Parathyroid adenoma (tissue), 2 donors: ENCODE measurements around the gene NOS2.
"Not testable (repeated sequence)": the region's sequence is repeated elsewhere in the genome, so short reads cannot be mapped to it uniquely, and the experiment has no call there.

Source experiments
- H2AFZ ChIP-seq: fragments of 300-600 bp; sonication (generic); one replicate; pipeline ENCODE4 v1.7.0; 2017; ENCODE audit warnings: antibody characterized with exemption, mild to moderate bottlenecking
- H3K27ac ChIP-seq: fragments of 300-600 bp; sonication (generic); one replicate; pipeline ENCODE4 v1.7.0; 2017
- H3K27me3 ChIP-seq: fragments of 300-600 bp; sonication (generic); one replicate; pipeline ENCODE4 v1.7.0; 2017; ENCODE audit warnings: low read length; ENCODE audit not compliant: control insufficient read depth, insufficient read depth
- H3K36me3 ChIP-seq: fragments of 300-600 bp; sonication (generic); one replicate; pipeline ENCODE4 v1.7.0; 2017; ENCODE audit warnings: low read length; ENCODE audit not compliant: control insufficient read depth, insufficient read depth
- H3K4me1 ChIP-seq: fragments of 300-600 bp; sonication (generic); one replicate; pipeline ENCODE4 v1.7.0; 2017; ENCODE audit warnings: control low read depth
- H3K4me2 ChIP-seq: fragments of 300-600 bp; sonication (generic); one replicate; pipeline ENCODE4 v1.7.0; 2017; ENCODE audit warnings: low read length
- H3K4me3 ChIP-seq: fragments of 300-600 bp; sonication (generic); one replicate; pipeline ENCODE4 v1.7.0; 2017; ENCODE audit warnings: low read depth, low read length
- H3K79me2 ChIP-seq: fragments of 300-600 bp; sonication (generic); one replicate; pipeline ENCODE4 v1.7.0; 2017; ENCODE audit warnings: control low read depth
- H3K9ac ChIP-seq: fragments of 300-600 bp; sonication (generic); one replicate; pipeline ENCODE4 v1.7.0; 2017; ENCODE audit warnings: mild to moderate bottlenecking
- H3K9me3 ChIP-seq: fragments of 300-600 bp; sonication (generic); one replicate; pipeline ENCODE4 v1.7.0; 2017; ENCODE audit warnings: low read length; ENCODE audit not compliant: control insufficient read depth
- CTCF ChIP-seq: fragments of 300-600 bp; sonication (generic); IDR thresholded peaks from one replicate; pipeline ENCODE4 v1.7.0; 2017; ENCODE audit warnings: antibody characterized with exemption, mild to moderate bottlenecking
- donor health status: primary hyperparathyroidism.

The NOS2 gene

GRCh38 chr17:27836651-27837050, 36.3 kb upstream of the NOS2 start:
- no peaks in the 10 kb centered on the region for H3K79me2 ChIP-seq
- no peak overlapping the region for H2AFZ ChIP-seq
- no peaks in the 10 kb centered on the region for H3K4me1 ChIP-seq
- no peak for TF ChIP-seq CTCF
- no peaks in the 10 kb centered on the region for H3K36me3 ChIP-seq
- H3K27ac ChIP-seq = no peak overlapping the region
- no peaks in the 10 kb centered on the region for H3K9me3 ChIP-seq
- no peak overlapping the region for H3K4me2 ChIP-seq
- no peak overlapping the region for H3K4me3 ChIP-seq
- H3K27me3 ChIP-seq = no peaks in the 10 kb centered on the region
- no peak overlapping the region for H3K9ac ChIP-seq

- H3K4me3 ChIP-seq = no peak overlapping the region
- TF ChIP-seq CTCF = no peak
Observed at GRCh38 chr17:27834571-27834970, 34.2 kb upstream of the NOS2 start.

GRCh38 chr17:27832831-27833230, 32.5 kb upstream of the NOS2 start:
- no peaks in the 10 kb centered on the region for H3K27me3 ChIP-seq
- no peak overlapping the region for H3K4me3 ChIP-seq
- no peaks in the 10 kb centered on the region for H3K9me3 ChIP-seq
- TF ChIP-seq CTCF = no peak
- no peaks in the 10 kb centered on the region for H3K4me1 ChIP-seq
- no peaks in the 10 kb centered on the region for H3K36me3 ChIP-seq
- H3K4me2 ChIP-seq = no peak overlapping the region
- no peak overlapping the region for H2AFZ ChIP-seq
- H3K79me2 ChIP-seq = no peaks in the 10 kb centered on the region
- no peak overlapping the region for H3K27ac ChIP-seq
- H3K9ac ChIP-seq = no peak overlapping the region

More at GRCh38 chr17:27834571-27834970, 34.2 kb upstream of the NOS2 start:
- Histone ChIP-seq H3K9me3 (no peaks in the 10 kb centered on the region), H3K79me2 (no peaks in the 10 kb centered on the region), H3K27ac (no peak overlapping the region), H3K4me2 (no peak overlapping the region), H2AFZ (no peak overlapping the region), H3K36me3 (no peaks in the 10 kb centered on the region), H3K27me3 (no peaks in the 10 kb centered on the region), H3K9ac (no peak overlapping the region), H3K4me1 (no peaks in the 10 kb centered on the region)

- H3K9ac ChIP-seq, H3K9me3 ChIP-seq, H3K27ac ChIP-seq, H3K27me3 ChIP-seq, H3K36me3 ChIP-seq, H3K4me3 ChIP-seq, H3K4me1 ChIP-seq, H2AFZ ChIP-seq, H3K79me2 ChIP-seq, H3K4me2 ChIP-seq: not testable (repeated sequence)
Observed at GRCh38 chr17:27829888-27830287, 29.6 kb upstream of the NOS2 start.

GRCh38 chr17:27829143-27829711, 28.9 kb upstream of the NOS2 start:
- not testable (repeated sequence) for H3K27ac ChIP-seq, H3K9ac ChIP-seq, H3K4me3 ChIP-seq, H3K79me2 ChIP-seq, H3K4me1 ChIP-seq, H3K27me3 ChIP-seq, H2AFZ ChIP-seq, H3K36me3 ChIP-seq, H3K4me2 ChIP-seq, H3K9me3 ChIP-seq

GRCh38 chr17:27825459-27825858, 25.1 kb upstream of the NOS2 start:
- H3K4me2 ChIP-seq = no peak overlapping the region
- TF ChIP-seq CTCF = no peak
- H3K4me1 ChIP-seq = no peaks in the 10 kb centered on the region
- H3K4me3 ChIP-seq = no peak overlapping the region
- no peaks in the 10 kb centered on the region for H3K27me3 ChIP-seq
- no peaks in the 10 kb centered on the region for H3K9me3 ChIP-seq
- no peaks in the 10 kb centered on the region for H3K79me2 ChIP-seq
- H3K36me3 ChIP-seq = no peaks in the 10 kb centered on the region
- H3K27ac ChIP-seq = no peak overlapping the region
- H3K9ac ChIP-seq = no peak overlapping the region
- H2AFZ ChIP-seq = no peak overlapping the region
